K562 (cell line): ENCODE results near the gene DDR1. TPM values are rescaled to one million over a fixed set of nuclear protein-coding genes. Genes with fewer than 3 reads are reported as not detected.

Source experiments
- BDP1 ChIP-seq: IDR thresholded peaks from 3 replicates; pipeline ENCODE4 v1.6.1; 2011; ENCODE audit not compliant: insufficient read length, insufficient read depth
- KLF1 ChIP-seq: fragments of 450-650 bp; IDR thresholded peaks from 2 replicates; pipeline ENCODE4 v1.6.1; 2016; ENCODE audit warnings: missing genetic modification characterization, missing compliant biosample characterization
- KLF13 ChIP-seq: fragments of 450-650 bp; IDR thresholded peaks from 2 replicates; pipeline ENCODE4 v1.6.1; 2016; ENCODE audit warnings: missing genetic modification characterization, low read depth, mild to moderate bottlenecking, missing compliant biosample characterization, moderate library complexity, borderline replicate concordance
- MECOM ChIP-seq: fragments of 250-450 bp; sonication (Bioruptor Pico); IDR thresholded peaks from 2 replicates; pipeline ENCODE4 v1.8.0; 2022; ENCODE audit warnings: inconsistent platforms
- THRB ChIP-seq: fragments of 450-650 bp; formaldehyde crosslinking; conservative IDR thresholded peaks from 2 replicates; pipeline ENCODE4 v1.4.0; 2022; ENCODE audit warnings: mild to moderate bottlenecking, missing genetic modification characterization
- ZBTB40 ChIP-seq, 2 experiments: fragments of 450-650 bp in 1 of 2; sonication (generic) in 1 of 2; formaldehyde crosslinking in 1 of 2; IDR thresholded peaks; 2 replicates each; pipeline versions ENCODE4 v1.7.1 to v1.9.0; 2016 to 2022; ENCODE audit warnings: inconsistent platforms in 1 of 2, mild to moderate bottlenecking in 1 of 2, missing genetic modification reagents in 1 of 2
- ZFPM2 ChIP-seq: fragments of 250-450 bp; sonication (Bioruptor Pico); IDR thresholded peaks from 2 replicates; pipeline ENCODE4 v1.5.1; 2022; ENCODE audit warnings: mild to moderate bottlenecking
- ZNF431 ChIP-seq: sonication (generic); formaldehyde crosslinking; IDR thresholded peaks from 2 replicates; pipeline ENCODE4 v1.8.0; 2022; ENCODE audit warnings: mild to moderate bottlenecking, missing genetic modification reagents
- polyA plus RNA-seq, 8 experiments: library from polyadenylated mRNA; depleted of rRNA in 4 of 8; stranded (reverse) in 5 of 8; unstranded in 3 of 8; fragments of >200 nt; fragmentation: Nextera tagmentation in 2 of 8; fragmentation: Illumina TruSeq in 1 of 8; extraction: Ambion mirVana in 2 of 8; extraction: Trizol in 1 of 8; gene quantifications; 2 replicates each; pipeline versions ENCODE4 v1.2.1 to v1.2.3, GENCODE V29; 2011 to 2014; ENCODE audit warnings: inconsistent platforms in 1 of 8, missing spikeins in 1 of 8
- total RNA-seq, 7 experiments: library from RNA; depleted of rRNA in 6 of 7; stranded (reverse); fragments of >200 nt in 6 of 7; fragmentation: Illumina TruSeq in 2 of 7; extraction: Trizol in 2 of 7; gene quantifications; 2 replicates each; pipeline versions ENCODE4 v1.2.1 to v1.2.3, GENCODE V29; 2011 to 2021; ENCODE audit warnings: low replicate concordance in 1 of 7

The DDR1 gene
- total and polyA plus RNA-seq, 9 of the 15 experiments (the other 6 are each of a cell fraction or from before 2014, with no cell fraction given) = 1.4 to 44.6 (median 12.2) TPM

GRCh38 chr6:30942338-30943060, 58.2 kb downstream of the DDR1 start (continued):
- TF ChIP-seq ZBTB40 (IDR thresholded peaks at IDR 0.05) = no peak
- TF ChIP-seq ZBTB40 (CRISPR knock-in tag; IDR thresholded peaks at IDR 0.05) = no peak
- TF ChIP-seq THRB (CRISPR knock-in tag) = no peak
- peak; percentile 17; the same call in 1 of the 2 replicates for TF ChIP-seq KLF1 (tag)
- no peak for TF ChIP-seq MECOM (CRISPR knock-in tag)
- TF ChIP-seq BDP1 = no peak
- TF ChIP-seq ZFPM2 = no peak
- no peak for TF ChIP-seq ZNF431 (CRISPR knock-in tag)
- peak; percentile 39; the same call in 1 of the 2 replicates for TF ChIP-seq KLF13 (tag)
